IPS DF 6.9 (cell line): ENCODE results near the gene KANSL1.
"Not testable (repeated sequence)": the region's sequence is repeated elsewhere in the genome, so short reads cannot be mapped to it uniquely, and the experiment has no call there.

ENCODE experiments used
- DNase-seq: peaks from one replicate; pipeline ENCODE4 v3.0.0-alpha.2; 2013; ENCODE audit warnings: low read depth, low spot score
- H3K27ac ChIP-seq: one replicate; pipeline ENCODE4 v1.5.1; 2013; ENCODE audit warnings: low read length, control low read depth
- H3K27me3 ChIP-seq: 2 replicates; pipeline ENCODE4 v1.6.1; 2013; ENCODE audit warnings: mild to moderate bottlenecking, low read length; ENCODE audit not compliant: control insufficient read depth, insufficient read depth
- H3K36me3 ChIP-seq: 2 replicates; pipeline ENCODE4 v1.6.1; 2013; ENCODE audit warnings: low read length; ENCODE audit not compliant: control insufficient read depth, insufficient read depth
- H3K4me1 ChIP-seq: 2 replicates; pipeline ENCODE4 v1.6.1; 2013; ENCODE audit warnings: low read length; ENCODE audit not compliant: control insufficient read depth, insufficient read depth
- H3K4me3 ChIP-seq: 2 replicates; pipeline ENCODE4 v1.5.1; 2013; ENCODE audit warnings: mild to moderate bottlenecking, low read length
- H3K9me3 ChIP-seq: 2 replicates; pipeline ENCODE4 v1.6.1; 2013; ENCODE audit warnings: low read length, inconsistent platforms; ENCODE audit not compliant: control insufficient read depth, insufficient read depth
- WGBS: extraction: QIAGEN DNeasy Blood & Tissue Kit; methylation state at CpG from one replicate; pipeline ENCODE4 v1.1.7; 2013; ENCODE audit warnings: mixed read lengths, missing lambda C conversion rate; ENCODE audit not compliant: insufficient read length, insufficient coverage; 5-methylcytosine and 5-hydroxymethylcytosine counted together

Gene KANSL1, protein sequence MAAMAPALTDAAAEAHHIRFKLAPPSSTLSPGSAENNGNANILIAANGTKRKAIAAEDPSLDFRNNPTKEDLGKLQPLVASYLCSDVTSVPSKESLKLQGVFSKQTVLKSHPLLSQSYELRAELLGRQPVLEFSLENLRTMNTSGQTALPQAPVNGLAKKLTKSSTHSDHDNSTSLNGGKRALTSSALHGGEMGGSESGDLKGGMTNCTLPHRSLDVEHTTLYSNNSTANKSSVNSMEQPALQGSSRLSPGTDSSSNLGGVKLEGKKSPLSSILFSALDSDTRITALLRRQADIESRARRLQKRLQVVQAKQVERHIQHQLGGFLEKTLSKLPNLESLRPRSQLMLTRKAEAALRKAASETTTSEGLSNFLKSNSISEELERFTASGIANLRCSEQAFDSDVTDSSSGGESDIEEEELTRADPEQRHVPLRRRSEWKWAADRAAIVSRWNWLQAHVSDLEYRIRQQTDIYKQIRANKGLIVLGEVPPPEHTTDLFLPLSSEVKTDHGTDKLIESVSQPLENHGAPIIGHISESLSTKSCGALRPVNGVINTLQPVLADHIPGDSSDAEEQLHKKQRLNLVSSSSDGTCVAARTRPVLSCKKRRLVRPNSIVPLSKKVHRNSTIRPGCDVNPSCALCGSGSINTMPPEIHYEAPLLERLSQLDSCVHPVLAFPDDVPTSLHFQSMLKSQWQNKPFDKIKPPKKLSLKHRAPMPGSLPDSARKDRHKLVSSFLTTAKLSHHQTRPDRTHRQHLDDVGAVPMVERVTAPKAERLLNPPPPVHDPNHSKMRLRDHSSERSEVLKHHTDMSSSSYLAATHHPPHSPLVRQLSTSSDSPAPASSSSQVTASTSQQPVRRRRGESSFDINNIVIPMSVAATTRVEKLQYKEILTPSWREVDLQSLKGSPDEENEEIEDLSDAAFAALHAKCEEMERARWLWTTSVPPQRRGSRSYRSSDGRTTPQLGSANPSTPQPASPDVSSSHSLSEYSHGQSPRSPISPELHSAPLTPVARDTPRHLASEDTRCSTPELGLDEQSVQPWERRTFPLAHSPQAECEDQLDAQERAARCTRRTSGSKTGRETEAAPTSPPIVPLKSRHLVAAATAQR (N-terminal part only)

DNA sequence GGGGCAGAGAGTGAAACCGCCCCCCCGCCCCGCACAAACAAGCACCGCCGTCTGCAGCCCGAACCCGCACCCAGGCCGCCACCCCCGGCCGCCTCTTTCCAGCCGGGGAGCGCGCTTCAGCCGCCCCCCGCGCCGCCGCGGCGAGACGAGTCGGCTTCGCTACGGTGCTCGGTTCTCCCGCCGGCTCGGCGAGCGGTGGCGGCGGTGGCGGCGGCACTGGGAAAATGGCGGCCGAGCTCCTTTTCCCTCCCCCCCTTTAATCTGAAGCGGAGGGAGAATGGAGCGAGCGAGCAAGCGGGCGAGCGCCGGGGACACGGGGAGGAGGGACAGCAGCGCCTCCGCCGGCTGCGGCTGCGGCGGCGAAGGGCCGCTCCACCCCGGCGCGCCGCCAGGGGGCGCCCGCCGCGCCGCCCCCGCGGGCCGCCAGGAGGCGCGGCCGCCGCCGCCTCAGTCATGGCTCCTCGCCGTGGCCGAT, at the start of gene KANSL1:
KANSL1 (minus strand) TSS at position 279 of the 475 bp plus-strand sequence. CDS start 21,286 bp downstream, outside the sequence.
- Histone ChIP-seq H3K4me1 (no peaks in the 10 kb centered on the region), H3K36me3 (no peaks in the 10 kb centered on the region), H3K27me3 (no peaks in the 10 kb centered on the region), H3K4me3 (peak within 1 kb of the TSS; percentile 85), H3K27ac (peak within 1 kb of the TSS; percentile 11), H3K9me3 (no peaks in the 10 kb centered on the region)
- peak; percentile 76 for DNase-seq
- no CpG with 5 or more reads among the region's 72 CpGs for WGBS

GRCh38 chr17:46231359-46231758, 38.1 kb upstream of the KANSL1 start:
- no CpG with 5 or more reads among the region's 8 CpGs for WGBS
- H3K9me3 ChIP-seq, H3K4me3 ChIP-seq, H3K36me3 ChIP-seq, H3K27ac ChIP-seq, DNase-seq, H3K27me3 ChIP-seq, H3K4me1 ChIP-seq: not testable (repeated sequence)

GRCh38 chr17:46225274-46225794, 32.1 kb upstream of the KANSL1 start:
- H3K9me3 ChIP-seq, H3K27ac ChIP-seq, H3K36me3 ChIP-seq, H3K4me1 ChIP-seq, H3K27me3 ChIP-seq: not testable (repeated sequence)
- no CpG with 5 or more reads among the region's 22 CpGs for WGBS
- DNase-seq: peak; percentile 89
- H3K4me3 ChIP-seq: peak overlapping the region; percentile 54; the same call in 1 of the 2 replicates

- not testable (repeated sequence) for H3K9me3 ChIP-seq, DNase-seq, H3K27ac ChIP-seq, H3K27me3 ChIP-seq, H3K36me3 ChIP-seq, H3K4me1 ChIP-seq
- no CpG with 5 or more reads among the region's 54 CpGs for WGBS
- peak overlapping the region; percentile 54; the same call in 1 of the 2 replicates for H3K4me3 ChIP-seq
These were observed 31.6 kb upstream of the KANSL1 start for GRCh38 chr17:46224864-46225263.

DNA sequence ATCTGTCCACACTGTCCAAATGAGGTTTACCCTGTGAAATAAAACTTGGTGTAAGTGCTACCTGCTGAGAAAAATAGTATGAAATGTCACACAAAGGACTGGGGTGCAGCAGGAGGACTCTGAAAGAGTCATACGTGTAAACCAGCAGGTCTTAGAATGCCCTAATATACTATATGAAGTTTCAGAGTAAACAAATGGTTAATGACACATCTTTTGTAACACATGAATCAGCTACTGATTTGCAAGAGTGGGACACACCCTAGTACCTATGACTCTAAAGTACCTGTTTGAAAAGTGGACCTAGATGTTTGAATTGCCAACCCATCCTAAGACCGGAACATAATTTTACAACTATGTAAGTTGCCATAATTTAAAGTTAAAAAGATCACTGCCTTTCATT, 29.8 kb upstream of the KANSL1 start:
- not testable (repeated sequence) for H3K4me3 ChIP-seq, H3K27me3 ChIP-seq, H3K9me3 ChIP-seq, DNase-seq, H3K4me1 ChIP-seq, H3K27ac ChIP-seq, H3K36me3 ChIP-seq
- whole genome bisulfite sequencing: no CpG with 5 or more reads among the region's 2 CpGs

DNA sequence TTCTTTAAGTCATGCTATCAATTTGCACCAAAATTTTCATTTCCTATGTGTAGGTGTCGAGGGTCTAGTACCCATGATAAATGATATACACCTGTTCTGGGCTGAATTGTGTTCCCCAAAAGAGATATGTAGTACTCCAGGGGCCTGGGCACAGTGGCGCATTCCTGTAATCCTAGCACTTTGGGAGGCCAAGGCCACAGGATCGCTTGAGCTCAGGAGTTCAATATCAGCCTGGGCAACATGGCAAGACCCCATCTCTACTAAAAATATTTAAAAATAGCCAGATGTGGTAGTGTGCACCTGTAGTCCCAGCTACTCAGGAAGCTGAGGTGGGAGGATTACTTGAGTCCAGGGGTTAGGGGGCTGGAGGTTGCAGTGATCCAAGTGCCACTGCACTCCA, 23.5 kb upstream of the KANSL1 start:
- Histone ChIP-seq H3K27me3 (no peaks in the 10 kb centered on the region), H3K9me3 (no peaks in the 10 kb centered on the region), H3K4me3 (no peak overlapping the region), H3K36me3 (peaks cover 4% of the 10 kb centered on the region; the same call in 1 of the 2 replicates), H3K4me1 (no peaks in the 10 kb centered on the region), H3K27ac (no peak overlapping the region)
- no peak for DNase-seq
- no CpG with 5 or more reads among the region's 3 CpGs for WGBS

DNA sequence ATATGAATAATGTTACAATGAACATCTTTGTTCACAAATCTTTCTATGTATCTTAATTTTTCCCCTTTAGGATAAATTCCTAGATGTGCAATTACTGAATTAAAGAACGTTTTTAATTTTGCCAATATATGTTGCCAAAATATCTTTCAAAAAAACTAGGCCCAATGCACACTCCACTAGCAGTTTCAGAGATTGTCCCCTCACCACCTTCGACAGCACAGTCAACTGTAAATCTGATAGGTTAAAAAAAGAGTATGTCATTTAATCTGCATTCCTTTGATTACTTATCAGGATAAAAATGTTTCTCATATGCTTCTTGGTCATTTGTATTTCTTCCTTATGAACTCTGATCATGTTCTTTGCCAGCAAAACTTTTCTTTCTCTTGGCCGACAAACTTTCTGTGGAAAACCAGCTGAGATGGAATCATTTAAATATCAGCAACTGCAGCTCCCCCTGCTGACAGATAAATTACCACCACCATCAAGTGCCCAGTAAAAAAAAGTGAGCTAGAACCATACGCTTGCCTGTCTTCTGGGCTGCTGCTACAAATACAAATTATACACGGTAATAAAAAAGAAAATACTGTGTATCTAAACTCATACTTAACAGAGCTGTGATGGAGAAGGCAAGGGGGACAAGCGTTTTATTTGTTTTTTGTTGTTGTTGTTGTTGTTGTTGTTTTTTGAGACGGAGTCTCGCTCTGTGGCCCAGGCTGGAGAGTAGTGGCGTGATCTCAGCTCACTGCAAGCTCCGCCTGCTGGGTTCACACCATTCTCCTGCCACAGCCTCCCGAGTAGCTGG, 19.6 kb upstream of the KANSL1 start:
- Histone ChIP-seq H3K9me3 (no peaks in the 10 kb centered on the region), H3K36me3 (peaks cover 4% of the 10 kb centered on the region; the same call in 1 of the 2 replicates), H3K4me3 (no peak overlapping the region), H3K27me3 (no peaks in the 10 kb centered on the region), H3K27ac (no peak overlapping the region), H3K4me1 (no peaks in the 10 kb centered on the region)
- DNase-seq: no peak
- WGBS: no CpG with 5 or more reads among the region's 11 CpGs

- no CpG with 5 or more reads among the region's 8 CpGs for WGBS
- no peak overlapping the region for H3K27ac ChIP-seq
- no peaks in the 10 kb centered on the region for H3K9me3 ChIP-seq
- H3K36me3 ChIP-seq: no peaks in the 10 kb centered on the region
- H3K4me1 ChIP-seq: no peaks in the 10 kb centered on the region
- DNase-seq: no peak
- H3K4me3 ChIP-seq: no peak overlapping the region
- H3K27me3 ChIP-seq: no peaks in the 10 kb centered on the region
These were observed 15.8 kb upstream of the KANSL1 start for GRCh38 chr17:46208997-46209396.

GRCh38 chr17:46205975-46206374, 12.7 kb upstream of the KANSL1 start:
- Histone ChIP-seq H3K4me1 (no peaks in the 10 kb centered on the region), H3K27me3 (no peaks in the 10 kb centered on the region), H3K27ac (no peak overlapping the region), H3K9me3 (no peaks in the 10 kb centered on the region), H3K36me3 (no peaks in the 10 kb centered on the region), H3K4me3 (no peak overlapping the region)
- no peak for DNase-seq
